ENCODE data around the gene LHX4.

GRCh38 chr1:180280617-180281016 is 50.6 kb downstream of the LHX4 start:
- TF ChIP-seq, protein P1, sequence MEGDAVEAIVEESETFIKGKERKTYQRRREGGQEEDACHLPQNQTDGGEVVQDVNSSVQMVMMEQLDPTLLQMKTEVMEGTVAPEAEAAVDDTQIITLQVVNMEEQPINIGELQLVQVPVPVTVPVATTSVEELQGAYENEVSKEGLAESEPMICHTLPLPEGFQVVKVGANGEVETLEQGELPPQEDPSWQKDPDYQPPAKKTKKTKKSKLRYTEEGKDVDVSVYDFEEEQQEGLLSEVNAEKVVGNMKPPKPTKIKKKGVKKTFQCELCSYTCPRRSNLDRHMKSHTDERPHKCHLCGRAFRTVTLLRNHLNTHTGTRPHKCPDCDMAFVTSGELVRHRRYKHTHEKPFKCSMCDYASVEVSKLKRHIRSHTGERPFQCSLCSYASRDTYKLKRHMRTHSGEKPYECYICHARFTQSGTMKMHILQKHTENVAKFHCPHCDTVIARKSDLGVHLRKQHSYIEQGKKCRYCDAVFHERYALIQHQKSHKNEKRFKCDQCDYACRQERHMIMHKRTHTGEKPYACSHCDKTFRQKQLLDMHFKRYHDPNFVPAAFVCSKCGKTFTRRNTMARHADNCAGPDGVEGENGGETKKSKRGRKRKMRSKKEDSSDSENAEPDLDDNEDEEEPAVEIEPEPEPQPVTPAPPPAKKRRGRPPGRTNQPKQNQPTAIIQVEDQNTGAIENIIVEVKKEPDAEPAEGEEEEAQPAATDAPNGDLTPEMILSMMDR (IDR thresholded peaks at IDR 0.05; ENCODE audit: insufficient read depth, low read depth, low read length), result no peak
- no peak for TF ChIP-seq EZH2 (IDR thresholded peaks at IDR 0.05; ENCODE audit: insufficient read depth, low read length)

Measured in astrocyte (in vitro differentiated cells and primary cell).